Breast epithelium (tissue), 3 donors: ENCODE results near the gene SEC24B.

Source experiments
- POLR2AphosphoS5 ChIP-seq, 3 donors: sonication (generic); formaldehyde crosslinking; IDR thresholded peaks; one replicate each; pipeline ENCODE4 v1.6.1; 2017; ENCODE audit warnings: antibody characterized with exemption in 3 of 3
- TF ChIP-seq, protein P1 (sequence below), 3 donors: fragments of 450-650 bp; IDR thresholded peaks; one replicate each; pipeline ENCODE4 v1.5.1; 2016 to 2017; ENCODE audit warnings: antibody characterized with exemption in 3 of 3, mild to moderate bottlenecking in 3 of 3, moderate library complexity in 3 of 3

DNA sequence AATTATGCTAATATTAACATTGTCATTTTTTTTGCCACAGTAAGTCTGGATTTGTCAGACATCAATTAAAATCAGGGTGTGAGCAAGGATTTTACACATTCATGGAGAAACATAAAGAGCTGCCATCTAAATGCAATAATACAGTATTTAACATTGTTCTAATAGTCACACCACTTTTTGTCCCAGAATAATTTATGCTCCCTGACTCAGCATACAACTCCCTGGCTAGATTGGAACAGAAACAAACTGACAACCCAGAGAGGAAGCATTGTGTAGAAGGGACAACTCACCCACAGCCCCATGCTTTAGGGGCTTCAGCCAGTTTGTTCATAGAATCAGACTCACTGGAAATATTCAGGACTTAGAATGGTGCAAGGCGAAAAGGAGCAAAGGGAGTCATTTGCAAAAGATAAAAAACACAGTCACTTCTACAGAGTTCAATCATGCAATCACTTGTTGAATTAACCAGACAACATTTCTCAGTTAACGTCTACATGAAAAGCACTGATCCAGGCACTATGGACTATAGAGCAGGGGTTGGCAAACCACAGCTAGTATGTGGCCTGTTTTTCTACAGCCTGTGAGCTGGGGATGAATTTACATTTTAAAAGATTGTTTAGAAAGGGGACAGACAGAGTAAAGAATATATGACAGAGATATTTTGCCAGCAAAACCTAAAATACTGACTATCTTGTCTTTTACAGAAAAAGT is 26.4 kb upstream of the SEC24B start:
- TF ChIP-seq, protein P1, sequence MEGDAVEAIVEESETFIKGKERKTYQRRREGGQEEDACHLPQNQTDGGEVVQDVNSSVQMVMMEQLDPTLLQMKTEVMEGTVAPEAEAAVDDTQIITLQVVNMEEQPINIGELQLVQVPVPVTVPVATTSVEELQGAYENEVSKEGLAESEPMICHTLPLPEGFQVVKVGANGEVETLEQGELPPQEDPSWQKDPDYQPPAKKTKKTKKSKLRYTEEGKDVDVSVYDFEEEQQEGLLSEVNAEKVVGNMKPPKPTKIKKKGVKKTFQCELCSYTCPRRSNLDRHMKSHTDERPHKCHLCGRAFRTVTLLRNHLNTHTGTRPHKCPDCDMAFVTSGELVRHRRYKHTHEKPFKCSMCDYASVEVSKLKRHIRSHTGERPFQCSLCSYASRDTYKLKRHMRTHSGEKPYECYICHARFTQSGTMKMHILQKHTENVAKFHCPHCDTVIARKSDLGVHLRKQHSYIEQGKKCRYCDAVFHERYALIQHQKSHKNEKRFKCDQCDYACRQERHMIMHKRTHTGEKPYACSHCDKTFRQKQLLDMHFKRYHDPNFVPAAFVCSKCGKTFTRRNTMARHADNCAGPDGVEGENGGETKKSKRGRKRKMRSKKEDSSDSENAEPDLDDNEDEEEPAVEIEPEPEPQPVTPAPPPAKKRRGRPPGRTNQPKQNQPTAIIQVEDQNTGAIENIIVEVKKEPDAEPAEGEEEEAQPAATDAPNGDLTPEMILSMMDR (IDR thresholded peaks at IDR 0.05) = no peak
- TF ChIP-seq POLR2AphosphoS5 (IDR thresholded peaks at IDR 0.05) = no peak
